Kidney capillary endothelial cell (primary cell): ENCODE measurements around the gene ACYP2.
"Not testable (repeated sequence)": the region's sequence is repeated elsewhere in the genome, so short reads cannot be mapped to it uniquely, and the experiment has no call there.

ENCODE experiments used
- DNase-seq: peaks from one replicate; pipeline ENCODE4 v3.0.0-alpha.2; 2018; ENCODE audit warnings: low spot score

ACYP2 gene

GRCh38 chr2:54115284-54116137 is at the start of gene ACYP2:
TSS of gene ACYP2 (plus strand) at chr2:54115615.
- DNase-seq: peak; percentile 93

GRCh38 chr2:54065891-54066290 is 49.5 kb upstream of the ACYP2 start:
- no peak for DNase-seq

- no peak for DNase-seq
Measured at GRCh38 chr2:54067851-54068375, 47.5 kb upstream of the ACYP2 start.

DNA sequence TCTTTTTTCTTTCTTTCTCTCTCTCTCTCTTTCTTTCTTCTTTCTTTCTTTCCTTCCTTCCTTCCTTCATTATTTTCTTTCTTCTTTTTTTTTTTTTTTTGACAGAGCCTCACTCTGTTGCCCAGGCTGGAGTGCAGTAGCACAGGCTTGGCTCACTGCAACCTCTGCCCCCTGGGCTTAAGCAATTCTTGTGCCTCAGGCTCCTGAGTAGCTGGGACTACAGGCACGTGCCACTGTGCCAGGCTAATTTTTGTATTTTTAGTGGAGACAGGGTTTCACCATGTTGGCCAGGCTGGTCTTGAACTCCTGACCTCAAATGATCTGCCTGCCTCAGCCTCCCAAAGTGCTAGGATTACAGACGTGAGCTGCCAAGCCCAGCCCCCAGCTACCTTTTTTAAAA is 42.9 kb upstream of the ACYP2 start:
- not testable (repeated sequence) for DNase-seq

DNA sequence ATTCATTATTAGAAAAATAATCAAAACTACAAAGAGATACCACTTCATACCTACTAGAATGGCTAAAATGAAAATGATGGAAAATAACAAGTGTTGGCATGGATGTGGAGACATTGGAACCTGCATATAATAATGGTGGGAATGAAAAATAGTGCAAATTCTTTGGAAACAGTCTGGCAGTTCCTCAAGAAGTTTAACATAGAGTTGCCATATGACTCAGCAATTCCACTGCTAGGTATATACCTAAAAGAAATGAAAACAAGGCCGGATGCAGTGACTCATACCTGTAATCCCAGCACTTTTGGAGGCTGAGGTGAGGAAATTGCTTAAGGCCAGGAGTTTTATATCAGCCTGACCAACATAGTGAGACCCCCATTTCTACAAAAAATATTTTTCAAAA is 41.6 kb upstream of the ACYP2 start:
- no peak for DNase-seq

DNA sequence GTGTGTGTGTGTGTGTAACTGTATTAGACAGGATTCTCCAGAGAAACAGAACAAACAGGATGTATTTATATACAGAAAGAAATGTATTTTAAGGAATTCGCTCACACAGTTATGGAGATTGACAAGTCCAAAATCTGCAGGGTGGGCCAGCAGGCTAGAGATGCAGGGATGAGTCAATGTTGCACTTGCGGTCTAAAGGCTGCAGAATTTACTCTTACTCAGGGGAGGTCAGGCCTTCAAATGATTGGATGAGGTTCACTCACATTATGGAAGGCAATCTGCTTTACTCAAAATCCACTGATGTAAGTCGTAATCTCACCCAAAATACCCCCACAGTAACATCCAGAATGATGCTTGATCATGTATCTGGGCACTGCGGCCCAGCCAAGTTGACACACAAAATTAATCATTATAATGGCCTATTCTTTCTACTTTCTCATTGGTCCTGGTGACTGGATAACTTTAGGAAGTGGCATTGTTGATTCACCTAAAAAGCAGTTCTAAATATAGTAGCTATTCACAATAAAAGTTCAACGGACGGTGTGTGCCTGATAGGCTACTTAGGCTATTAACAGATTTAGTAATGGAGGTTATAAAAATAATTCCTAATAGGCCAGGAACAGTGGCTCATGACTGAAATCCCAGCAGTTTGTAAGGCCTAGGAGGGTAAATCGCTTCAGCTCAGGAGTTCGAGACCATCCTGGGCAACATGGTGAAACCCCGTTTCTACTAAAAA is 40.6 kb upstream of the ACYP2 start:
- DNase-seq: peak; percentile 45

GRCh38 chr2:54076586-54076985 is 38.8 kb upstream of the ACYP2 start:
- DNase-seq: no peak

GRCh38 chr2:54077088-54077900 is 38.1 kb upstream of the ACYP2 start:
- no peak for DNase-seq

GRCh38 chr2:54079331-54079730 is 36.1 kb upstream of the ACYP2 start:
- DNase-seq: no peak

- no peak for DNase-seq
Measured at GRCh38 chr2:54081574-54081973, 33.8 kb upstream of the ACYP2 start.

- DNase-seq: no peak
Measured at GRCh38 chr2:54083021-54083420, 32.4 kb upstream of the ACYP2 start.

- no peak for DNase-seq
Measured at GRCh38 chr2:54083445-54083844, 32.0 kb upstream of the ACYP2 start.

GRCh38 chr2:54084600-54084999 is 30.8 kb upstream of the ACYP2 start:
- no peak for DNase-seq

DNA sequence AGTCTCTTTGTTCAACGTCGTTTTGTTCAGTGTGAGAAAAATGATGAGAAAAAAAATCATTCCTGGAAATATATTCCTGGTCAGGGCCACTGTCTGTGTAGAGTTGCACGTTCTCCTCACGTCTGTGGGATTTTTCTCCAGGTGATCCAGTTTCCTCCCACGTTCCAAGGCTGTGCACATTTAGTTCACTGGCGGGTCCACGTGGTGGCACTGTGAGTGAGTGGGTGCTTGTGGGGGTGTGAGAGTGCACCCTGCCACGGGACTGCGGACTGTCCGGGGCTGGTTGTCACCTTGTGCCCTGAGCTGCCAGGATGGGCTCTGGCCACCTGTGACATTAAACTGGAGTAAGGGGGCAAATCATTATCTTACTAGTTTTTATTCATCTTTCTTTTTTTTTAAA is 30.3 kb upstream of the ACYP2 start:
- DNase-seq: no peak

DNA sequence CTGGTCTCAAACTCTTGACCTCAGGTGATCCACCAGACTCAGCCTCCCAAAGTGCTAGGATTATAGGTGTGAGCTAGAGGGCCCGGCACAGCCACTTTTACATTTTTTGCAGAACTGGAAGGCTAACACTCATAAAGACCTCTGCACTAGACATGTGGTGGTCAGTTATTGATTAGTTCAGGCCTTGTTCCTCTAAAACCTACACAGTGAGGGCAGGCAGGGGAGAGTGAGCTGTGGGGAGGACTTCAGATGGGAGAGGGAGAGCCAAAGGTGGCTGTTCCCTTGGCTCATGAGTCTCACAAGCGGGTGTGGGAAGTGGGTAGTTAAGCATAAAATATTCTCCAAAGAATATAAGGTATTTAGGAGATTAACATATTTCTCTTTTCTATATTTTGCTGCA is 29.3 kb upstream of the ACYP2 start:
- no peak for DNase-seq

GRCh38 chr2:54088191-54088634 is 27.2 kb upstream of the ACYP2 start:
- no peak for DNase-seq

GRCh38 chr2:54088719-54089118 is 26.7 kb upstream of the ACYP2 start:
- DNase-seq: no peak

GRCh38 chr2:54090521-54091117 is 24.8 kb upstream of the ACYP2 start:
- no peak for DNase-seq

- DNase-seq: no peak
Measured at GRCh38 chr2:54092940-54093339, 22.5 kb upstream of the ACYP2 start.

DNA sequence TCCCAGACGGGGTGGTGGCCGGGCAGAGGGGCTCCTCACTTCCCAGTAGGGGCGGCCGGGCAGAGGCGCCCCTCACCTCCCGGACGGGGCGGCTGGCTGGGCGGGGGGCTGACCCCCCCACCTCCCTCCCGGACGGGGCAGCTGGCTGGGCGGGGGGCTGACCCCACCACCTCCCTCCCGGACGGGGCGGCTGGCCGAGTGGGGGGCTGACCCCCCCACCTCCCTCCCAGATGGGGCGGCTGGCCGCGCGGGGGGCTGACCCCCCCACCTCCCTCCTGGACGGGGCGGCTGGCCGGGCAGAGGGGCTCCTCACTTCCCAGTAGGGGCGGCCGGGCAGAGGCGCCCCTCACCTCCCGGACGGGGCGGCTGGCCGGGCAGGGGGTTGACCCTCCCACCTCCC is 20.0 kb upstream of the ACYP2 start:
- not testable (repeated sequence) for DNase-seq

DNA sequence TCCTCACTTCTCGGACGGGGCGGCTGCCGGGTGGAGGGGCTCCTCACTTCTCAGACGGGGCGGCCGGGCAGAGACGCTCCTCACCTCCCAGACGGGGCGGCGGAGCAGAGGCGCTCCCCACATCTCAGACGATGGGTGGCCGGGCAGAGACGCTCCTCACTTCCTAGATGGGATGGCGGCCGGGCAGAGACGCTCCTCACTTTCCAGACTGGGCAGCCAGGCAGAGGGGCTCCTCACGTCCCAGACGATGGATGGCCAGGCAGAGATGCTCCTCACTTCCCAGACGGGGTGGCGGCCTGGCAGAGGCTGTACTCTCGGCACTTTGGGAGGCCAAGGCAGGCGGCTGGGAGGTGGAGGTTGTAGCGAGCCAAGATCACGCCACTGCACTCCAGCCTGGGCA is 19.3 kb upstream of the ACYP2 start:
- not testable (repeated sequence) for DNase-seq

- DNase-seq: no peak
Measured at GRCh38 chr2:54097124-54097523, 18.3 kb upstream of the ACYP2 start.
